ENCODE measurements around the gene MROH8.
"Not testable (repeated sequence)": the region's sequence is repeated elsewhere in the genome, so short reads cannot be mapped to it uniquely, and the experiment has no call there.

The MROH8 gene

DNA sequence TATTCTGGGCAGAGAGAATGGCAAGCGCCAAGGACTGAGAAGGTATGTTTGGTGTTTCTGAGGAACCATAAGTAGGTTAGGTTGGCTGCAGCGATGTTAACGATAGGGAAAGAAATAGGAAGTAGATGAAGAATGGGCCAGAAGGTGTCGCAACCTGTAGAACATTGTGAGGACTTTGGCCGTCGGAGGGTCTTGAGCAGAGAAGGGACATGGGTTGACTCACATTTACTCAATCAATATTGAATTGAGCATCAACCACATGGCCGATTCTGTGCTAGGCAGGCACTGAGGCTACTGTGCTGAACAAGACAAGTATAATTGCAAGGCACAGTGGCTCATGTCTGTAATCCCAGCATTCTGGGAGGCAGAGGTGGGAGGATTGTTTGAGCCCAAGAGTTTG is 27.1 kb downstream of the MROH8 start:
- no peak for DNase-seq

- DNase-seq: no peak
These were observed 27.8 kb downstream of the MROH8 start for GRCh38 chr20:37151529-37151928.

GRCh38 chr20:37150864-37151263 is 28.5 kb downstream of the MROH8 start:
- not testable (repeated sequence) for DNase-seq

DNA sequence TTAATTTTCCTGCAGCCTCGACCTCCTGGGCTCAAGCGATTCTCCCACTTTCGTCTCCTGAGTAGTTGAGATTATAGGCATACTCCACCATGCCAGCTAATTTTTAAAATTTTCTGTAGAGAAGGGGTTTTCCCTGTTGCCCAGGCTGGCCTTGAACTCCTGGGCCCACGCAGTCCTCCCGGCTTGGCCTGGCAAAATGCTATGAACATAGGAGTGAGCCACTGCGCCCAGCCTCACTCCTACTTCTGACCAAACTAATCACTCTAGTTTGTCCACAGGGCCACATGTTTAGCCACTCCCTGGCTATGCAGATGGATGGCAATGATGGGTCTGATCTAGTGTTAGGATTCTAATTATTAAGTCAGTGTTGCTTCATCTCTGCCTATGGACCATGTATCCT is 32.1 kb downstream of the MROH8 start:
- no peak for DNase-seq

DNA sequence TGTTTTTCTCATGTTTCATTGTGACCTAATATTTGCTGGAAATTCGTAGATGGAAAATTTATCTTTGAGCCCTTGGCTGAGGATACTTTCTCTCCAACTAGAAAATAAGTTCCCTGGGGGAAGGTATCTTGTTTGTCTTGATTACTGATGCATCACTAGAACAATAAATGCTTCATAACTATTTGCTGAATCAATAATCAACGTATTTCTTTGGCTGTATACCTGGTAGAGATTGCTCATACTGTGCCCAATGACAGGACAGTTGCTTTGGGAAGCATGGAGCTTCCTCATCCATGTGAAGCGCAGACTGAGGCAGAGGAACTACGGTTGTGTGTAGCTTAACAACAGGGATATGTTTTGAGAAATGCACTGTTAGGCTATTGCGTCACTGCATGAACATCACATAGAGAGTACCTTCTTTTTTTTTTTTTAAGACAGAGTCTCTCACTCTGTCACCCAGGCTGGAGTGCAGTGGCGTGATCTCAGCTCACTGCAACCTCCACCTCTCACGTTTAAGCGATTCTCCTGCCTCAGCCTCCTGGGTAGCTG is 34.4 kb downstream of the MROH8 start:
- no peak for DNase-seq

- DNase-seq: no peak
These were observed 36.6 kb downstream of the MROH8 start for GRCh38 chr20:37142708-37143107.

- DNase-seq: no peak
These were observed 41.8 kb downstream of the MROH8 start for GRCh38 chr20:37137547-37137946.

DNA sequence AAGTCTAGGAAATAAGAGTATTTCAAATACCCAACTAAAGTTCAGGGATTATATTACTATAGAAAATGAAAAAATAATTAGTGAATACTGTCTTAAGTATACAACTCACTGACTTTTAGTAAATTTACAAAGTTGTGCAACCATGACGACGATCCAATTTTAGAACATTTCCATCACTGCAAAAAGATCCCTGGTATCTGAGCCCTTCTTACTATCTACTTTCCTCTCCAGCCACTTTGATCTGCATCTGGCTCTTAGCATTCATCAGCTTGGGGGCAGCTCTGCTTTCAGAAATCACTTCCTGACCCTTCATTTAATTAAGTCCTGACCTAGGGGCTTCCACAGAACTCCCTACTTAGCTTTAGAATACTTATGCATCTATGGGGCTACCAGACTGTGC is 45.4 kb downstream of the MROH8 start:
- no peak for DNase-seq

DNA sequence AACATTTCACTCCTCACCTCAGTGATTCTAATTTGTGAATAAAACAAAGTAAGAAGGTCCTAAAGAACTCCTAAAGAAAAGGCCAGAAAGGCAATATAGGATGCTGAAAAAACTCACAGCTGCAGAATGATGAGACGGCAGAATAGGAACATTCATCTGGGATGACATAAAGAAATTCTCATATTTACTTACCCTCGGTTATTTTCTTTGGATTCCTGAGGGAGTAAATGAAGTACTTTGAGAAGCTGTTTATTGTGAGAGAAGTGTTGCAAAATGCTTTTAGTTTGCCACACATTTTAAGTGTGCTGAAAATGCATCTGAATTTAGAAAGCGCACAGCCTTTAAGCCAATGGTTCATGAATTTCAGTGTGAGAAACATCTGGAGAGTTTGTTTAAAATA is 47.9 kb downstream of the MROH8 start:
- no peak for DNase-seq

DNA sequence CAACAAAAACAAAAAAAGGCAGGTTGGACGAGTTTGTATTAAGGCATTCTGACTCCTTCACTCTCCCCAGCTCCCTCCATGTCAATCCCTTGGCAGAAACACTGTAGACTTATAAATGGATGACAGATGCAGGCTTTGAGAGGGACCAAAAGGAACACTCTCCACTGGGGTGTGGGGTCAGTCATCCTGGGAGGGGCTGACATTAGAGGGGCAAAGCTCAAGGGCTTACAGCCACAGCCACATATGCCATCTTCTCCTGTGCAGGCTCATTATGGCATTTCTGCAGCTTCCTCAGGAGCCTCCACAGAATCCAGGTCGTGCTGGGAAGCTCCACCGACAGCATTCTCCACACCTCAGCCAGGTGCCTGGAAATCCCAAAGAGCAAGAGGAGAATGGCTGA is 50.5 kb downstream of the MROH8 start:
- no peak for DNase-seq

DNA sequence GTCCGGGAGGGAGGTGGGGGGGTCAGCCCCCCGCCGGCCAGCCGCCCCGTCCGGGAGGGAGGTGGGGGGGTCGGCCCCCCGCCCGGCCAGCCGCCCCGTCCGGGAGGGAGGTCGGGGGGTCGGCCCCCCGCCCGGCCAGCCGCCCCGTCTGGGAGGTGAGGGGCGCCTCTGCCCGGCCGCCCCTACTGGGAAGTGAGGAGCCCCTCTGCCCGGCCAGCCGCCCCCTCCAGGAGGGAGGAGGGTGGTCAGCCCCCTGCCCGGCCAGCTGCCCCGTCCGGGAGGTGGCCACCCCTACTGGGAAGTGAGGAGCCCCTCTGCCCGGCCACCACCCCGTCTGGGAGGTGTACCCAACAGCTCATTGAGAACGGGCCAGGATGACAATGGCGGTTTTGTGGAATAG is 53.1 kb downstream of the MROH8 start:
- not testable (repeated sequence) for DNase-seq

DNA sequence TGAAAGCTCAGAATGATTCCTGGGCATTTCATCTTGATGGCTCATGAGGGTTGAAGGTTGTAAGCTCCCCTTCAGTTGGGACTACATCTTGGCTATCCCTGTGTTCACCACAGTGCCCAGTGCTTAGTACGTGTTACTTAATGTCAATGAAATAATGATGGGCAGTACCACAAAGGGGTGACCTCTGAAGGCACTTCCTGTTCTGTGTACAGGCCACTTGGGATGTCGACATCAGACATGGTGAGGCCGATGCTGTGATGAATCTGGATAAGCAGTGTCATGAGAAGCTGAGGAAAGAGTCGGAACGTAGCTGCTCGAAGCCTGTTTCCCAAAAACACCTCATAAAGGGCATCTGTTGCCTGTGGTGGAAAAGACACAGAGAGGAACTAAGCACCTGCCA is 55.9 kb downstream of the MROH8 start:
- no peak for DNase-seq

GRCh38 chr20:37120497-37120896 is 58.9 kb downstream of the MROH8 start:
- DNase-seq: no peak

DNA sequence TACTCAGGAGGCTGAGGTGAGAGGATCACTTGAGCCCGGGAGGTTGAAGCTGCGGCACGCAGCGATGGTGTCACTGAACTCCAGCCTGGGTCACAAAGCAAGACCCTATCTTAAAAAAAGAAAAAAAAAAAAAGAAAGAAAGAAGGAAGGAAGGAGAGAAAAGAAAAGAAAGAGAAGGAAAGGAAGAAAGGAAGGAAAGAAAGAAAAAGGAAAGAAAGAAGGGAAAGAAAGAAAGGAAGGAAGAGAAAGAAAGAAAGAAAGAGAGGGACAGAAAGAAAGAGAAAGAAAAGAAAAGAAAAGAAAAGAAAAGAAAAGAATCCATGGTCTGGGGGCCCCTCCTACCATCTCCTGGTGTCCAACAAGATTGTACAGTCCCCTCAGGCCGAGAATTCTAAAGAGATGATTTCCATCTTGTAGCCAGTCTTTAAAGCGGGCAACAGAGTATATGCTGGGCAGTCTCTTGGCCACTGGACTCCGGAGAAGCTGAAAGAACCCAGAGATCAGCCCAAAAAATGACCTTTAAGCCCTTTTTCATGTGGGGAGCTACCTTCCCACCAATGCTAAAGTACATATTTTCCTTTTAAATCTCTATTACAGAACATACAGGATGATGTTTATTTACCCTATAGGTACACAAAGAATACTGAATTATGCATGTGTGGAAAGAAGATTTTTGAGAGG is 59.9 kb downstream of the MROH8 start:
- DNase-seq: no peak

DNA sequence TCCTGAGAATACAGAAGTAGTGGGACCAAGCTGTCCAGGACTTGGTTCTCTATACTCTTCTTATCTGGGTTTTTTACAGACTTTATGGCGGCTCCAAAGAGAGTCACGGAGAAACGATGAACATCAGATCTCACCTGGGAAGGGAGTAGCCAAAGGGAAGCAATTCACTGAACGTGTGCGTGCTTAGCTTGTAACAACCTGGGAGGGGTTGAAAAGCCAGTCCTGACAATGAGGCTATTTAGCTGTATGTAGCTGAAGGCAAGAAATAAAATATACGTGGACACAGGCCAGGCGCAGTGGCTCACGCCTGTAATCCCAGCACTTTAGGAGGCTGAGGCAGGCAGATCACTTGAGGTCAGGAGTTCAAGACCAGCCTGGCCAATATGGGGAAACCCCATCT is 65.3 kb downstream of the MROH8 start:
- no peak for DNase-seq

DNA sequence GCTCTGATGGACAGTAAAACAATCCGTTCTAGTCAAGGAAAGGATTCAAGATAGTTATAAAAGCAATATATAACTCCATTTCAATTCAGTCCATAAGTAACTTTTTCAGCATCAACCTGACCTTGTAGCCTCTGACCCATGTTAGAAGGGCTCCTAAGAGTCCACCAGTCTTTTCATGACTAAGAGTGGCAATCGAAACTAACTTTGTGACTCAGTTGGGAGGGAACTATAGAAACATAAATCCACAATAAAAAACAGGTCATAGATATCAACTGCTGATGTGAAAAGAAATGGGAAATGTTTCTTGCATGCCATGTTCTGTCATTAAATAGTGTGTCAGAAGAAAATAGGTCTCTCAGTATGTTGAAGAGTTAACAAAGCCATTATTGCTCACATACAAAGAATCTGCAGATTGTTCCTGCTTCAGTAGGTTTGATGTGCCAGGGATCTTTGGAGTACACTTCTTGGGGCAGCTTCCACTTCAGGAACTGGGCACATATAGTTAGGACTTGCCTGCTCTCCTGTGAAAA is 67.4 kb downstream of the MROH8 start:
- no peak for DNase-seq

DNA sequence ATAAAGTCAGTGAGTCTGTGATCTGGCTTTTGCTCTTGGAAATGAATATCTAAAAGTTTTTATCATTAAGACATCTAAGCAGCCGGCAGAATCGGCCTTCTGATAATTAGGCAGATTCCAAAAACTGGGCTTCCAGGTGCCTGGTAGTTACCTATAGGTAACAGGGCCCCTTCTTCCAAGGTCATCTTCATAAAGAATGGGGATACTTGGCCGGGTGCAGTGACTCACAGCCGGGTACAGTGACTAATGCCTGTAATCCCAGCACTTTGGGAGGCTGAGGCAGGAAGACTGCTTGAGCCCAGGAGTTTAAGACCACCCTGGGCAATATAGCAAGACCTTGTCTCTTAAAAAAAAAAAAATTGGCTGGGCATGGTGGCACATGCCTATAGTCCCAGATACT is 70.7 kb downstream of the MROH8 start:
- no peak for DNase-seq

GRCh38 chr20:37102571-37102970 is 76.8 kb downstream of the MROH8 start:
- DNase-seq: no peak

GRCh38 chr20:37096415-37097041 is 82.8 kb downstream of the MROH8 start:
- DNase-seq: no peak

DNA sequence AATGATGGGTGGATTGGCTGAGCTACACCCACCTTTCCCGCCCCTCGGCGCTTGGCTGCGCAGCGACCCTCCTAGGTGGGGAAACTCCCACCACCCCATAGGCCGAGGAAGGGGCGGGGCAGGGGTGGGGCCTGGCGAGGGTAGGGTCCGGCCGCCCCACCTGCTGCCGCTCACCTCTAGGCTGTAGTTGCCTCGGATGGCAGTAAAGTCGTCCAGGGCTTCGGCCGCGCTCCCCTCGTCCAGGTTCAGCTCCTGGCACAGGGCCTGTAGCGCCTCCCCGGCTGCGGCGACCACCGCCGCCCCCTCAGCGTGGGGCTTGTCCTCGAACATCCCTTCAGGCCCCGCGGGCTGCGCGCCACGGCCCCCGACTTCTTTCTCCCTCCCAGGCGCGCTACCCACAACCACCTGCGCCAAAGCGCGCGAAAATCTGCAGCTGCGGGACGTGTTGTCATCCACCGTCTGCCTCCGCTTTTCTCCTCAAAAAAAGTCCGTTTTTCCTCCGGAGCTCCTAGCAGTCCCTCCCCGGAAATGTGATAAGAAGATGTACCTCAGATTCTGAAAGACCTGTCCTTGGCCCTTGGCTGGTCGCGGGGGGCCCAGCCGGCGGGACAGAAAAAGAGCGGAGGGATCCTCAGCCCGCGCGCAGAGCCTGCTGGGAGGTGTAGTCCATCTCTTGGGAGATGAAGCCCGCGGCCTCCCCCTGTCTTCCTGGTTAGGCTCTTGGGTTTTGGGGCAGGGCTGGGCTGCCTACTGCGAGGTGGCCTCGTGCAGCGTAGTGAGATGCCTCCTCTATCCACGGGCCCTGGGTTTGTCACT is 83.5 kb downstream of the MROH8 start, which contains the start of gene RBL1:
Gene RBL1 (minus strand): TSS at position 399 of the 816 bp plus-strand sequence. CDS start 69 bp downstream, at position 330.
- DNase-seq: peak; percentile 74 to 77

- DNase-seq: peak; percentile 26 to 27
These were observed 84.2 kb downstream of the MROH8 start for GRCh38 chr20:37095108-37095598.

- DNase-seq: no peak
These were observed 88.9 kb downstream of the MROH8 start for GRCh38 chr20:37090407-37090806.

- DNase-seq: peak; percentile 50 to 55
These were observed 97.5 kb downstream of the MROH8 start for GRCh38 chr20:37081717-37082289.

All from activated CD4-positive, alpha-beta T cell treated with anti-CD3 and anti-CD28 coated beads, Interleukin-2, amount 50 U/mL, for 4 hours (primary cell).